Measurements from ENCODE around the gene DALRD3. TPM values are rescaled to one million over a fixed set of nuclear protein-coding genes. Genes with fewer than 3 reads are reported as not detected.

DALRD3 gene
- total and polyA plus RNA-seq, 4 donors: 8.8 to 42.4 (median 15.4) TPM

Small RNA genes lying within 50 kb of the gene (microRNA-seq; reads per million reads assigned to microRNA genes)
- 6,212 to 9,407 reads per million in 2 donors for gene MIR191
- 869 to 1,135 reads per million in 2 donors for gene MIR425

Other genes starting within 250 kb of the DALRD3 start
- 10 to 100 TPM; 52.8 to 59.6 TPM for gene PRKAR2A, start 170.7 kb downstream of the DALRD3 start, total RNA-seq
- 10 to 100 TPM in 1 of 2 donors, 1 to 10 TPM in 1; 9.1 to 10.7 TPM for gene PRKAR2A, start 170.7 kb downstream of the DALRD3 start, polyA plus RNA-seq
- 10 to 100 TPM; 11.8 to 12.4 TPM for gene SLC25A20, start 119.7 kb downstream of the DALRD3 start, total RNA-seq
- 10 to 100 TPM; 16.9 to 33.9 TPM for gene SLC25A20, start 119.7 kb downstream of the DALRD3 start, polyA plus RNA-seq
- gene ARIH2, start 99.7 kb downstream of the DALRD3 start, total RNA-seq: 10 to 100 TPM; 84.1 to 89.4 TPM
- gene ARIH2, start 99.7 kb downstream of the DALRD3 start, polyA plus RNA-seq: 10 to 100 TPM; 50.0 to 51.7 TPM
- gene P4HTM, start 28.3 kb downstream of the DALRD3 start, total RNA-seq: 10 to 100 TPM; 22.0 to 36.6 TPM
- 10 to 100 TPM; 11.1 to 59.5 TPM for gene P4HTM, start 28.3 kb downstream of the DALRD3 start, polyA plus RNA-seq
- 100 to 1,000 TPM; 118 to 151 TPM for gene WDR6, start 11.2 kb downstream of the DALRD3 start, total RNA-seq
- gene WDR6, start 11.2 kb downstream of the DALRD3 start, polyA plus RNA-seq: 100 to 1,000 TPM in 1 of 2 donors, 10 to 100 TPM in 1; 24.0 to 232 TPM
- gene NDUFAF3, start 3.5 kb upstream of the DALRD3 start, total RNA-seq: 10 to 100 TPM; 55.8 to 60.6 TPM
- 10 to 100 TPM; 72.2 to 75.1 TPM for gene NDUFAF3, start 3.5 kb upstream of the DALRD3 start, polyA plus RNA-seq
- gene IMPDH2, start 10.8 kb upstream of the DALRD3 start, total RNA-seq: 100 to 1,000 TPM in 1 of 2 donors, 10 to 100 TPM in 1; 84.6 to 101 TPM
- gene IMPDH2, start 10.8 kb upstream of the DALRD3 start, polyA plus RNA-seq: 100 to 1,000 TPM in 1 of 2 donors, 10 to 100 TPM in 1; 47.6 to 111 TPM
- 100 to 1,000 TPM in 1 of 2 donors, 10 to 100 TPM in 1; 77.3 to 103 TPM for gene QRICH1, start 75.5 kb upstream of the DALRD3 start, total RNA-seq
- 10 to 100 TPM in 1 of 2 donors, 1 to 10 TPM in 1; 8.3 to 66.9 TPM for gene QRICH1, start 75.5 kb upstream of the DALRD3 start, polyA plus RNA-seq
- gene QARS1, start 86.2 kb upstream of the DALRD3 start, total RNA-seq: 100 to 1,000 TPM; 127 to 164 TPM
- 100 to 1,000 TPM; 142 to 267 TPM for gene QARS1, start 86.2 kb upstream of the DALRD3 start, polyA plus RNA-seq
- 10 to 100 TPM; 40.3 to 54.8 TPM for gene USP19, start 102.2 kb upstream of the DALRD3 start, total RNA-seq
- gene USP19, start 102.2 kb upstream of the DALRD3 start, polyA plus RNA-seq: 10 to 100 TPM; 22.7 to 31.0 TPM
- 100 to 1,000 TPM; 362 to 707 TPM for gene LAMB2, start 114.5 kb upstream of the DALRD3 start, total RNA-seq
- gene LAMB2, start 114.5 kb upstream of the DALRD3 start, polyA plus RNA-seq: 1,000 to 10,000 TPM in 1 of 2 donors, 100 to 1,000 TPM in 1; 200 to 1,923 TPM
- 10 to 100 TPM; 13.2 to 16.6 TPM for gene CCDC71, start 147.8 kb upstream of the DALRD3 start, total RNA-seq
- gene CCDC71, start 147.8 kb upstream of the DALRD3 start, polyA plus RNA-seq: 10 to 100 TPM in 1 of 2 donors, 1 to 10 TPM in 1; 1.8 to 11.8 TPM
- gene KLHDC8B, start 153.0 kb upstream of the DALRD3 start, total RNA-seq: 10 to 100 TPM; 27.0 to 40.2 TPM
- gene KLHDC8B, start 153.0 kb upstream of the DALRD3 start, polyA plus RNA-seq: 10 to 100 TPM; 16.0 to 31.3 TPM

All from aorta (tissue), 4 donors.